HepG2 (cell line): ENCODE results near the gene ZBBX. TPM values are rescaled to one million over a fixed set of nuclear protein-coding genes. Genes with fewer than 3 reads are reported as not detected.

ENCODE experiments used
- ATAC-seq: fragments of 200-7000 bp; cut with Tn5 transposase; 3 replicates; pipeline ENCODE4 v1.9.1; 2020; ENCODE audit warnings: mild to moderate bottlenecking, moderate library complexity
- BruUV-seq: library from RNA; stranded (reverse); fragments of 400-500 nt; replicated peaks from 2 replicates; lab custom pipeline; 2021; lab: Mats Ljungman, UMichigan
- CTCF ChIA-PET: fragments of 300-600 bp; formaldehyde crosslinking; extraction: SDS; loops from one replicate; lab custom pipeline; 2021; ENCODE audit warnings: low total read pairs, inconsistent platforms, low intra/inter-chr PET ratio; lab: Yijun Ruan, JAX
- POLR2A ChIA-PET: fragments of 350-600 bp; sonication (Branson Sonifier 250); formaldehyde crosslinking; loops from one replicate; lab custom pipeline; 2020; ENCODE audit warnings: antibody characterized with exemption, inconsistent platforms; lab: Yijun Ruan, JAX
- DNase-seq: peaks from one replicate; pipeline ENCODE4 v3.0.0-alpha.2; 2015; ENCODE audit warnings: low spot score
- FAIRE-seq: peaks from 3 replicates; lab custom pipeline; 2011; peaks lifted over from hg19 to GRCh38; lab: Jason Lieb, UNC
- H2AFZ ChIP-seq: one replicate; pipeline ENCODE4 v1.6.1; 2011; ENCODE audit warnings: low read length, inconsistent platforms
- H3K27ac ChIP-seq: fragments of 300-600 bp; 3 replicates; pipeline ENCODE4 v1.8.0; 2011; ENCODE audit warnings: mixed run types, mild to moderate bottlenecking, mixed read lengths, low read length, inconsistent platforms; ENCODE audit not compliant: insufficient read depth; ENCODE audit errors: extremely low read length
- H3K27me3 ChIP-seq, 2 experiments: fragments of 200-600 bp in 1 of 2; 2 replicates in 1 of 2; 3 replicates in 1 of 2; pipeline versions ENCODE4 v1.6.0 to v1.8.0; 2011; ENCODE audit warnings: low read length in 2 of 2, mild to moderate bottlenecking in 2 of 2, moderate library complexity in 2 of 2, inconsistent platforms in 1 of 2; ENCODE audit not compliant: insufficient read depth in 2 of 2, control insufficient read depth in 1 of 2
- H3K36me3 ChIP-seq, 2 experiments: fragments of 200-600 bp in 1 of 2; replicated peaks in 1 of 2; 2 replicates in 1 of 2; 3 replicates in 1 of 2; pipeline versions ENCODE4 v1.5.1 to v1.8.0; 2011; ENCODE audit warnings: low read length in 2 of 2, inconsistent platforms in 1 of 2; ENCODE audit not compliant: insufficient read depth in 2 of 2, control insufficient read depth in 1 of 2
- H3K4me1 ChIP-seq: 2 replicates; pipeline ENCODE4 v1.5.1; 2012; ENCODE audit warnings: low read length, inconsistent platforms; ENCODE audit not compliant: insufficient read depth
- H3K4me2 ChIP-seq: 2 replicates; pipeline ENCODE4 v1.6.0; 2011; ENCODE audit warnings: low read depth, low read length, inconsistent platforms
- H3K4me3 ChIP-seq, 3 experiments: fragments of 200-600 bp in 1 of 3; sonication (generic), shearing (Covaris generic) in 1 of 3; replicated peaks in 1 of 3; 2 replicates each; pipeline ENCODE4 v1.5.1; 2011 to 2016; ENCODE audit warnings: low read length in 3 of 3, inconsistent platforms in 2 of 3, low read depth in 2 of 3, mild to moderate bottlenecking in 2 of 3, control low read depth in 1 of 3, mixed read lengths in 1 of 3; ENCODE audit not compliant: insufficient read depth in 1 of 3
- H3K79me2 ChIP-seq: one replicate; pipeline ENCODE4 v1.6.1; 2011; ENCODE audit warnings: low read length, inconsistent platforms; ENCODE audit not compliant: insufficient read depth
- H3K9ac ChIP-seq: 2 replicates; pipeline ENCODE4 v1.6.0; 2011; ENCODE audit warnings: mild to moderate bottlenecking, low read depth, low read length, inconsistent platforms; ENCODE audit not compliant: insufficient read depth
- H3K9me3 ChIP-seq: 2 replicates; pipeline ENCODE4 v1.5.1; 2012; ENCODE audit warnings: mild to moderate bottlenecking, low read length
- H4K20me1 ChIP-seq: 2 replicates; pipeline ENCODE4 v1.6.0; 2011; ENCODE audit warnings: inconsistent platforms, mild to moderate bottlenecking, low read length, moderate library complexity; ENCODE audit not compliant: insufficient read depth
- ARID3A ChIP-seq: IDR thresholded peaks from 2 replicates; pipeline ENCODE4 v1.6.1; 2012; ENCODE audit warnings: low read depth, low read length, improper control_type of control experiment
- DR1 ChIP-seq: sonication (generic); formaldehyde crosslinking; IDR thresholded peaks from 2 replicates; pipeline ENCODE4 v1.8.0; 2021; ENCODE audit warnings: mild to moderate bottlenecking, missing genetic modification reagents, inconsistent platforms
- HNRNPK ChIP-seq: fragments of 200-400 bp; formaldehyde crosslinking; IDR thresholded peaks from 2 replicates; pipeline ENCODE4 v1.6.1; 2018; ENCODE audit warnings: low read length, low read depth, moderate library complexity, mild to moderate bottlenecking; ENCODE audit not compliant: poor library complexity, severe bottlenecking
- KMT2A ChIP-seq: sonication (generic); formaldehyde crosslinking; IDR thresholded peaks from 2 replicates; pipeline ENCODE4 v1.4.0; 2020; ENCODE audit warnings: missing genetic modification reagents
- MAFF ChIP-seq: IDR thresholded peaks from 2 replicates; pipeline ENCODE4 v1.6.1; 2011; ENCODE audit warnings: low read depth, low read length, improper control_type of control experiment
- MAFK ChIP-seq, 2 experiments: IDR thresholded peaks in 1 of 2; conservative IDR thresholded peaks in 1 of 2; 2 replicates each; pipeline ENCODE4 v1.6.1; 2011; ENCODE audit warnings: improper control_type of control experiment in 2 of 2, low read length in 2 of 2
- MTERF4 ChIP-seq: sonication (generic); formaldehyde crosslinking; IDR thresholded peaks from 2 replicates; pipeline ENCODE4 v1.8.0; 2023; ENCODE audit warnings: mild to moderate bottlenecking, missing genetic modification reagents
- ZBTB33 ChIP-seq: sonication (generic); formaldehyde crosslinking; IDR thresholded peaks from 2 replicates; pipeline ENCODE4 v1.4.0; 2020; ENCODE audit warnings: missing genetic modification reagents
- ZBTB39 ChIP-seq: sonication (generic); formaldehyde crosslinking; IDR thresholded peaks from 2 replicates; pipeline ENCODE4 v1.5.0; 2020; ENCODE audit warnings: missing genetic modification reagents
- ZNF263 ChIP-seq: sonication (generic); formaldehyde crosslinking; IDR thresholded peaks from 2 replicates; pipeline ENCODE4 v1.4.0; 2020; ENCODE audit warnings: missing genetic modification reagents
- ZNF512B ChIP-seq: sonication (generic); formaldehyde crosslinking; IDR thresholded peaks from 2 replicates; pipeline ENCODE4 v1.5.1; 2020; ENCODE audit warnings: missing genetic modification reagents, mild to moderate bottlenecking, borderline replicate concordance
- ZNF557 ChIP-seq: sonication (generic); formaldehyde crosslinking; IDR thresholded peaks from 2 replicates; pipeline ENCODE4 v1.4.0; 2020; ENCODE audit warnings: missing genetic modification reagents
- ZNF563 ChIP-seq: sonication (generic); formaldehyde crosslinking; IDR thresholded peaks from 2 replicates; pipeline ENCODE4 v1.8.0; 2022; ENCODE audit warnings: mild to moderate bottlenecking, moderate library complexity, missing genetic modification reagents
- ZNF883 ChIP-seq: sonication (generic); formaldehyde crosslinking; IDR thresholded peaks from 2 replicates; pipeline ENCODE4 v1.5.1; 2020; ENCODE audit warnings: mild to moderate bottlenecking, missing genetic modification reagents; ENCODE audit errors: not compliant biosample characterization
- ZNF891 ChIP-seq: sonication (generic); formaldehyde crosslinking; IDR thresholded peaks from 2 replicates; pipeline ENCODE4 v1.5.0; 2020; ENCODE audit warnings: mild to moderate bottlenecking, missing genetic modification reagents
- in situ Hi-C: cut with HindIII; loops from 2 replicates; pipeline ENCODE4 v1.10.0; 2017; ENCODE audit warnings: low pct_unique_long_range_greater_than_20kb; ENCODE audit not compliant: extremely low pct_ligation_motif_present
- intact Hi-C: fragments of 100-400 bp; cut with micrococcal nuclease; formaldehyde crosslinking; loops from one replicate; pipeline ENCODE4 v1.10.0; 2022; ENCODE audit not compliant: unreplicated experiment
- polyA plus RNA-seq, 8 experiments: library from polyadenylated mRNA; depleted of rRNA in 3 of 8; stranded (reverse) in 7 of 8; unstranded in 1 of 8; fragments of >200 nt; fragmentation: Illumina TruSeq in 4 of 8; extraction: Trizol in 4 of 8; gene quantifications; 2 replicates each; pipeline versions ENCODE4 v1.2.1 to v1.2.3, GENCODE V29; 2011 to 2016; ENCODE audit warnings: low read depth in 4 of 8, missing spikeins in 1 of 8, mixed read lengths in 1 of 8; ENCODE audit not compliant: insufficient read depth in 1 of 8
- total RNA-seq, 5 experiments: library from RNA; depleted of rRNA; stranded (reverse); fragments of >200 nt; fragmentation: Illumina TruSeq; extraction: Trizol; gene quantifications; 2 replicates each; pipeline ENCODE4 v1.2.3, GENCODE V29; 2016; ENCODE audit warnings: low read depth in 1 of 5

Gene ZBBX
- total and polyA plus RNA-seq, 2 of the 13 experiments (the other 11 are each of a cell fraction or from before 2014, with no cell fraction given), result not detected

- FAIRE-seq, result no peak
- POLR2A ChIA-PET, result no interaction called here
- no peak overlapping the region for H3K9ac ChIP-seq
These were observed 91.4 kb downstream of the ZBBX start for GRCh38 chr3:167288737-167289136.

More at GRCh38 chr3:167288737-167289136, 91.4 kb downstream of the ZBBX start:
- H3K27ac ChIP-seq, result no peak overlapping the region
- no peak overlapping the region for H3K4me3 ChIP-seq
- no peak for TF ChIP-seq MTERF4 (CRISPR knock-in tag)
- no peak for TF ChIP-seq HNRNPK
- TF ChIP-seq ZNF557 (CRISPR knock-in tag), result no peak
- TF ChIP-seq KMT2A, result no peak
- no peak for TF ChIP-seq ZNF883 (CRISPR knock-in tag)
- no peak for TF ChIP-seq ZNF563 (CRISPR knock-in tag)
- no peak for TF ChIP-seq ZBTB39 (CRISPR knock-in tag)
- no peak for TF ChIP-seq DR1
- TF ChIP-seq ZNF891 (CRISPR knock-in tag), result no peak
- TF ChIP-seq MAFF, result peak; percentile 50; the same call in 1 of the 2 replicates
- no peak for TF ChIP-seq ZNF263
- peak; percentile 58 to 71 for TF ChIP-seq MAFK (conservative IDR thresholded peaks at IDR 0.05 in 1 of 2, IDR thresholded peaks at IDR 0.05 in 1 of 2; ENCODE audit: low read length in 2 of 2)
- no peak for TF ChIP-seq ZBTB33 (CRISPR knock-in tag)
- no peak for TF ChIP-seq ZNF512B (CRISPR knock-in tag)
- no peak for TF ChIP-seq ARID3A
- in situ Hi-C loops (no loop called here), intact Hi-C loops (no loop called here)
- H3K36me3 ChIP-seq, result no peaks in the 10 kb centered on the region
- no peaks in the 10 kb centered on the region for H3K79me2 ChIP-seq
- no TSS peak for BruUV-seq
- CTCF ChIA-PET, result no interaction called here
- DNase-seq (no peak), ATAC-seq (no peak)
- H2AFZ ChIP-seq, result no peak overlapping the region
- H4K20me1 ChIP-seq, result no peaks in the 10 kb centered on the region
- H3K9me3 ChIP-seq, result no peaks in the 10 kb centered on the region
- H3K4me1 ChIP-seq, result no peaks in the 10 kb centered on the region
- no peaks in the 10 kb centered on the region; a peak in 1 of 5 replicates for H3K27me3 ChIP-seq
- H3K4me2 ChIP-seq, result no peak overlapping the region
